GM12873 (cell line): ENCODE data around the gene C1orf21.

Source experiments
- TF ChIP-seq, protein P1 (sequence below): IDR thresholded peaks from 2 replicates; pipeline ENCODE4 v1.5.1; 2012; ENCODE audit warnings: low read depth, mild to moderate bottlenecking, moderate library complexity, low read length, control low read depth; ENCODE audit not compliant: insufficient read depth; ENCODE audit errors: missing control alignments

The C1orf21 gene

DNA sequence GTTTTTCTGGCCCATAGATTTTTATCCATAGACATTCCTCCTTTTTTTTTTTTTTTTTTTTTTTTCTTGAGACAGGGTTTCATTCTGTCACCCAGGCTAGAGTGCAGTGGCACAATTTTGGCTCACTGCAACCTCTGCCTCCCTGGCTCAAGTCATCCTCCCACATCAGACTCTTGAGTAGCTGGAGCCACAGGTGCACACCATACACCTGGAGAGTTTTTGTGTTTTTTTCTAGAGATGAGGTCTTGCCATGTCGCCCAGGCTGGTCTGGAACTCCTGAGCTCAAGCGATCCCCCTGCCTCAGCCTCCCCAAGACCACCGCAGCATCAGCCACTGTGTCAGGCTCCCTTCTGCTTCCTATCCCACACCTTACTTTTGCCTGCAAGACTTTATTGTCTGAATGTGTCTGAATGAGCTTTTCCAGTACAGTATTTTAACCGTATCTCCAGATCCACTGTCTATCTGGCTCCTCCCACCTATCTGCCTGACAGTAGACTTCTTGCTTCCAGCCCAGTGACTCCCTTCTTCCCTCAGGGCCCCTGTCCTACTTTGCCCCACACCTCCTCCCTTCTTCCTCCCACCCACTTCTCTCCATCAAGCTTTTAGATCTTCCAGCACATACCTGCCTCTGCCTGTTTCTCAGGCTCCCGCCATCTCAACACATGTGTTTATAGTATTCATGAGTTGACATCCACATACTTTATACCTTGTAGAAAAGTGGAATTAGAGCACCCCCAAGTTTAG lies 6.1 kb downstream of the C1orf21 start:
- TF ChIP-seq, protein P1, sequence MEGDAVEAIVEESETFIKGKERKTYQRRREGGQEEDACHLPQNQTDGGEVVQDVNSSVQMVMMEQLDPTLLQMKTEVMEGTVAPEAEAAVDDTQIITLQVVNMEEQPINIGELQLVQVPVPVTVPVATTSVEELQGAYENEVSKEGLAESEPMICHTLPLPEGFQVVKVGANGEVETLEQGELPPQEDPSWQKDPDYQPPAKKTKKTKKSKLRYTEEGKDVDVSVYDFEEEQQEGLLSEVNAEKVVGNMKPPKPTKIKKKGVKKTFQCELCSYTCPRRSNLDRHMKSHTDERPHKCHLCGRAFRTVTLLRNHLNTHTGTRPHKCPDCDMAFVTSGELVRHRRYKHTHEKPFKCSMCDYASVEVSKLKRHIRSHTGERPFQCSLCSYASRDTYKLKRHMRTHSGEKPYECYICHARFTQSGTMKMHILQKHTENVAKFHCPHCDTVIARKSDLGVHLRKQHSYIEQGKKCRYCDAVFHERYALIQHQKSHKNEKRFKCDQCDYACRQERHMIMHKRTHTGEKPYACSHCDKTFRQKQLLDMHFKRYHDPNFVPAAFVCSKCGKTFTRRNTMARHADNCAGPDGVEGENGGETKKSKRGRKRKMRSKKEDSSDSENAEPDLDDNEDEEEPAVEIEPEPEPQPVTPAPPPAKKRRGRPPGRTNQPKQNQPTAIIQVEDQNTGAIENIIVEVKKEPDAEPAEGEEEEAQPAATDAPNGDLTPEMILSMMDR: no peak

DNA sequence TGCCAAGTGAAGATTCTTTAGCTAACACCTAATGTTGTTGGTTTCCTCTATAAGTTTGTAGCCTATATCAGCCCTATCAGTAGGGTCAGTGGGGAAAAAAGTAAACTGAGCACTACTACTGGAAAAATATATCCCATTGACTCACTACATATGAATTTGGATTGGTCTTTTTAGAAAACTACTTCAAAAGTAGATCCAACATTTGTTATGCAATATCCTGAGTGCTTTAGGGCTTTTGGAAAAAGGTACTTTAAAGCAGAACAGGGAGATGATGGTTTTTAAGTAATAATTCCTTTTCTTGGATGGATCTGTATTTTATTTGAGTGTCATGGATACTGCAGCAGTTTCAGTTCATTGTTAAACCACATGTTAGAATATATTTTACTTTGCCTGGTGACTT lies 7.1 kb downstream of the C1orf21 start:
- TF ChIP-seq, protein P1: no peak

DNA sequence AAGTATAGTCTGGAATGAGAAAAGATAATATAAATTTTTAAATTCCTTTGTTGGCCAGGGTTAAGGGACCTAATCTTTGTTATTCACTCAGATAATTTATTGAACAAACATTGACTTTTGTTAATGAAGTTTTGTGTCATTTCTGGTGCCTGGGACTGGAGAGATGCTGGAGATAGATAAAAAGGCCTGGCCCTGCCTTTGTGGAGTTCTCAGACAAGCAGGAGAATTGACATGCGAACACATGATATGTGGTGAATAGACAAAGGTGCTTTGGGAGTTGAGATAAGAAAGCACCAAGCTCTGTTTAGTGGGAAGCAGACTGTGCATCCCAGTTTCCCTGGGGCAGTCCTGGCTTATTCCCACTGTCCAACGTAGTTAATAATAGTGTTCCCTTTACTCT lies 8.5 kb downstream of the C1orf21 start:
- TF ChIP-seq, protein P1: no peak

DNA sequence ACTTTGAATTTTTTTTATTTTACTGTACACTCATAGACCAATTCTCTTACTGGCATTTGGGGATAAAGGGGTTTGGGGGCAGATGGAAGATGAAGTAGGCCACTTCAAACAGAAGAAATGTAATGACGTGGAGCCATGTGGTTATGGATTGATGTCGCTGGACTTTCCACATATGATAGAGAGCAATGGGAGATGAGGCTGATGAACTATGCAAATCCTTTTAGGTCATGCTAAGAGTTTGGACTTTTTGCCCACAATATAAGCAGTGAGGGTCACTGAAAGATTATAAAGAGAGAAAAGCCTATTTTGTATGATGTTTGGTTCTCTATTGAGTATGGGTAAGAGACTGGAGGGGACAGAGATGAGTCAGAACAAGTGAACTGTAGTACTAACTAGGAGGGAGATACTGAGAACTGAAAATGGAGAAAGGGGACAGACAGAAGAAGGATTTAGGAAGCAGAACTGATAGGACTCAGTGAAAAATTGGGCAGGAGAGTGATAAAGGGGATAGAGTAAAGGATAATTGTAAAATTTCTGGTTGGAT lies 9.2 kb downstream of the C1orf21 start:
- TF ChIP-seq, protein P1: no peak

DNA sequence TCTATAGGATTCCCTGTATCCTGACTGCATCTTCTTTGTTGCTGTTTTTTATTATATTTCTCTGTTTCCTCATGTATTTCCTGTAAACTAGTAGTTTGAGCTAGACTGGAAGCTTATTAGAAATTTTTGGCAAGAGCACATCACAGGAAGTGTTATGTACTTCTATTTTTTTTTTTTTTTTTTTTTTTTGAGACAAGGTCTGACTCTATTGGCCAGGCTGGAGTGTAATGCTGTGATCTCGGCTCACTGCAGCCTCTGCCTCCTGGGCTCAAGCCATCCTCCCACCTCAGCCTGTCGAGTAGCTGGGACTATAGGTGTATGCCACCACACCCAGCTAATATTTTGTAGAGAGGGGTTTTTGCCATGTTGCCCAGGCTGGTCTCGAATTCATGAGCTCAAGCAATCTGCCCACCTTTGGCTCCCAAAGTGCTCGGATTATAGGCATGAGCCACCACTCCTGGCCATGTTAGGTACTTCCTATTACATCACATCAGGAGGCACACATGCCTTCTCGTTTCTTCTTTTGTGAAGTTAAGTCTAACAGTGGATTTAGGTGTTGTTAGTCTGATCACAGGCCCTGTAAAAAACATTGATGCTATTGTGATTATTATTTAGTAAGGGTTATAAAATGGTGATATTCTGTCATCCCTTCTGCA lies 12.5 kb downstream of the C1orf21 start:
- TF ChIP-seq, protein P1: no peak

DNA sequence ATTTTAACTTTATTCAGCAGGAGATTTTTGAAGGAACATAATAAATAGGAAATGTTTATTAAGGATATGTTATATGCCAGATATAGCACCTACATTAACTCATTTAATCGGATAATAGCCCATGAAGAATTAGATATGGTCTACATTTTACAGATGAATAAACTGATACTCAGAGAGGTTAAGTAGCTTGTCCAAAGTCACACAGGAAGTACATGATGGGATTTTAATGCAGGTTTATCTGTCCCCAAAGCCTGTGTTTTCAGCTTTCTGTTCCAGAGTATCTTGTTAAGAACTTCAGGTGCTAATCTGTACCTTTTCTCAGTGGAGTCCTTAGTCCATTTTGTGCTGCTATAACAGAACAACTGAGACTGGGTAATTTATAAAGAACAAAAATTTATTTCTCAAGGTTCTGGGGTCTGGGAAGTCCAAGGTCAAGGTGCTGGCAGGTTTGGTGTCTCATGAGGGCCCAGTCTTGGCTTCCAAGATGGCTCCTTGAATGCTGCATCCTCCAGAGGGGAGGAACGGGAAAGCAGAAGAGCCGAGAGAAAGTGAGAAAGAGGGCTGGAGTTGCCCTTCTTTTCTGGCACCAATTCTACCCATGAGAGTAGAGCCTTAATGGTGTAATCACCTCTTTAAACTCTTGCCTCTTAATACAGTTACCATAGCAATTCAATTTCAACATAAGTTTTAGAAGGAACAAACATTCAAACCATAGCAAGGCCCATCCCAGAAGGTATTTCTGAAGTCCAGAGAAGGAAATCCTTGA lies 17.3 kb downstream of the C1orf21 start:
- TF ChIP-seq, protein P1: no peak

DNA sequence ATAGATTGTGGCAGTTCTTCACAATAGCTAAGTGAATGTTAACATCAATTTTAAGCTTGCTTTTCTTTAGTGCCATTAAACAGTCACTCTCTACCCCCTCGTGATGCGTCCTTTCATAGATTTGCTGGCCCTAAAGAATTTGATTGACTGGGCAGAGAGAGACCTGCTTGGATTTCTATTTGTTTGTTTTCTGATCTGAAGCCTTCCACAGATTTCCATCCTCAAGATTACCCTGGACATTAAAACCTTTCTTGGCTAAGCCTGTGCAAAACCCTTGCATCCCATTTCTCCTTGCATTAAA lies 17.8 kb downstream of the C1orf21 start:
- TF ChIP-seq, protein P1: no peak
